HepG2 (cell line): ENCODE results near the gene GRB7. TPM values are rescaled to one million over a fixed set of nuclear protein-coding genes. Genes with fewer than 3 reads are reported as not detected.

Experiments
- AGO2 ChIP-seq: fragments of 200-400 bp; formaldehyde crosslinking; optimal IDR thresholded peaks from 2 replicates; pipeline ENCODE3; 2017; ENCODE audit warnings: mild to moderate bottlenecking, low read depth, low read length, moderate library complexity
- ARNTL ChIP-seq: sonication (generic); formaldehyde crosslinking; IDR thresholded peaks from 2 replicates; pipeline ENCODE4 v1.4.0; 2020; ENCODE audit warnings: mild to moderate bottlenecking, missing genetic modification reagents
- EEA1 ChIP-seq: sonication (generic); formaldehyde crosslinking; IDR thresholded peaks from 2 replicates; pipeline ENCODE4 v1.5.1; 2020; ENCODE audit warnings: mild to moderate bottlenecking, missing genetic modification reagents, borderline replicate concordance
- FOXJ3 ChIP-seq: sonication (generic); formaldehyde crosslinking; IDR thresholded peaks from 2 replicates; pipeline ENCODE4 v1.4.0; 2020; ENCODE audit warnings: missing genetic modification reagents, mild to moderate bottlenecking, borderline replicate concordance
- GFI1 ChIP-seq: sonication (generic); formaldehyde crosslinking; IDR thresholded peaks from 2 replicates; pipeline ENCODE4 v1.5.0; 2020; ENCODE audit warnings: missing genetic modification reagents, mild to moderate bottlenecking, borderline replicate concordance
- HES4 ChIP-seq: sonication (generic); formaldehyde crosslinking; IDR thresholded peaks from 2 replicates; pipeline ENCODE4 v1.9.0; 2021; ENCODE audit warnings: mild to moderate bottlenecking, missing genetic modification reagents, borderline replicate concordance
- KDM3A ChIP-seq: IDR thresholded peaks from 2 replicates; pipeline ENCODE4 v1.6.1; 2018; ENCODE audit warnings: low read depth, missing compliant biosample characterization
- NAIF1 ChIP-seq: sonication (generic); formaldehyde crosslinking; IDR thresholded peaks from 2 replicates; pipeline ENCODE4 v1.5.0; 2020; ENCODE audit warnings: mild to moderate bottlenecking, missing genetic modification reagents, borderline replicate concordance
- NFE2 ChIP-seq: sonication (generic); formaldehyde crosslinking; IDR thresholded peaks from 2 replicates; pipeline ENCODE4 v1.4.0; 2020; ENCODE audit warnings: missing genetic modification reagents
- NR2C2 ChIP-seq: sonication (generic); formaldehyde crosslinking; IDR thresholded peaks from 2 replicates; pipeline ENCODE4 v1.4.0; 2020; ENCODE audit warnings: missing genetic modification reagents, mild to moderate bottlenecking, moderate library complexity, borderline replicate concordance
- RBM22 ChIP-seq: fragments of 200-400 bp; formaldehyde crosslinking; optimal IDR thresholded peaks from 2 replicates; pipeline ENCODE3; 2017; ENCODE audit warnings: mild to moderate bottlenecking, low read length, moderate library complexity
- ZNF44 ChIP-seq: sonication (generic); formaldehyde crosslinking; IDR thresholded peaks from 2 replicates; pipeline ENCODE4 v1.5.1; 2020; ENCODE audit warnings: mild to moderate bottlenecking, missing genetic modification reagents
- ZNF496 ChIP-seq: sonication (generic); formaldehyde crosslinking; IDR thresholded peaks from 2 replicates; pipeline ENCODE4 v1.8.1; 2023; ENCODE audit warnings: mild to moderate bottlenecking, moderate library complexity, missing genetic modification reagents; ENCODE audit not compliant: insufficient replicate concordance
- ZNF563 ChIP-seq: sonication (generic); formaldehyde crosslinking; IDR thresholded peaks from 2 replicates; pipeline ENCODE4 v1.8.0; 2022; ENCODE audit warnings: mild to moderate bottlenecking, moderate library complexity, missing genetic modification reagents
- polyA plus RNA-seq, 8 experiments: library from polyadenylated mRNA; depleted of rRNA in 3 of 8; stranded (reverse) in 7 of 8; unstranded in 1 of 8; fragments of >200 nt; fragmentation: Illumina TruSeq in 4 of 8; extraction: Trizol in 4 of 8; gene quantifications; 2 replicates each; pipeline versions ENCODE4 v1.2.1 to v1.2.3, GENCODE V29; 2011 to 2016; ENCODE audit warnings: low read depth in 4 of 8, missing spikeins in 1 of 8, mixed read lengths in 1 of 8; ENCODE audit not compliant: insufficient read depth in 1 of 8
- total RNA-seq, 5 experiments: library from RNA; depleted of rRNA; stranded (reverse); fragments of >200 nt; fragmentation: Illumina TruSeq; extraction: Trizol; gene quantifications; 2 replicates each; pipeline ENCODE4 v1.2.3, GENCODE V29; 2016; ENCODE audit warnings: low read depth in 1 of 5
- TF ChIP-seq, protein P1 (sequence below): IDR thresholded peaks from 2 replicates; pipeline ENCODE4 v1.6.1; 2018; ENCODE audit warnings: missing genetic modification reagents, mild to moderate bottlenecking, missing compliant biosample characterization
- TF ChIP-seq, protein P2 (sequence below): sonication (generic); formaldehyde crosslinking; IDR thresholded peaks from 2 replicates; pipeline ENCODE4 v1.8.0; 2022; ENCODE audit warnings: mild to moderate bottlenecking, missing genetic modification reagents, moderate library complexity
- TF ChIP-seq, protein P3 (sequence below): sonication (generic); formaldehyde crosslinking; IDR thresholded peaks from 2 replicates; pipeline ENCODE4 v1.5.1; 2020; ENCODE audit warnings: missing genetic modification reagents, mild to moderate bottlenecking, borderline replicate concordance
- TF ChIP-seq, protein P4 (sequence below): IDR thresholded peaks from 2 replicates; pipeline ENCODE4 v1.6.1; 2016; ENCODE audit warnings: low read depth, missing genetic modification reagents, missing compliant biosample characterization

GRB7 gene
- total and polyA plus RNA-seq, 2 of the 13 experiments (the other 11 are each of a cell fraction or from before 2014, with no cell fraction given) = 60.2 to 77.7 TPM

DNA sequence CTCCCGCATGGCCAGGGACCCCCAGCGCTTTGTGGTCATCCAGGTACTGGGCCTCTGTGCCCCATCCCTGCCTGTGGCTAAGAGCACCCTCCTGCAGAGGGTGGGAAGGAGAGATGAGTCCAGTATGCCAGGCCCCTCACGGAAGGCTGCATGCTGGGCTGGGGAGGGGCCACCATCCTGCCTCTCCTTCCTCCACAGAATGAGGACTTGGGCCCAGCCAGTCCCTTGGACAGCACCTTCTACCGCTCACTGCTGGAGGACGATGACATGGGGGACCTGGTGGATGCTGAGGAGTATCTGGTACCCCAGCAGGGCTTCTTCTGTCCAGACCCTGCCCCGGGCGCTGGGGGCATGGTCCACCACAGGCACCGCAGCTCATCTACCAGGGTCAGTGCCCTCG lies 11.1 kb upstream of the GRB7 start (continued):
- TF ChIP-seq, protein P1, sequence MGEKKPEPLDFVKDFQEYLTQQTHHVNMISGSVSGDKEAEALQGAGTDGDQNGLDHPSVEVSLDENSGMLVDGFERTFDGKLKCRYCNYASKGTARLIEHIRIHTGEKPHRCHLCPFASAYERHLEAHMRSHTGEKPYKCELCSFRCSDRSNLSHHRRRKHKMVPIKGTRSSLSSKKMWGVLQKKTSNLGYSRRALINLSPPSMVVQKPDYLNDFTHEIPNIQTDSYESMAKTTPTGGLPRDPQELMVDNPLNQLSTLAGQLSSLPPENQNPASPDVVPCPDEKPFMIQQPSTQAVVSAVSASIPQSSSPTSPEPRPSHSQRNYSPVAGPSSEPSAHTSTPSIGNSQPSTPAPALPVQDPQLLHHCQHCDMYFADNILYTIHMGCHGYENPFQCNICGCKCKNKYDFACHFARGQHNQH (CRISPR knock-in tag) = no peak
- TF ChIP-seq HES4 (CRISPR knock-in tag) (no peak), GFI1 (no peak), ZNF563 (CRISPR knock-in tag) (no peak), NFE2 (CRISPR knock-in tag) (no peak), EEA1 (CRISPR knock-in tag) (no peak), ARNTL (CRISPR knock-in tag) (no peak), AGO2 (peak; percentile 83), KDM3A (CRISPR knock-in tag) (no peak), FOXJ3 (CRISPR knock-in tag) (no peak), RBM22 (peak; percentile 65), NAIF1 (no peak), ZNF496 (CRISPR knock-in tag) (no peak), ZNF44 (CRISPR knock-in tag) (no peak), NR2C2 (no peak)
- TF ChIP-seq, protein P2, sequence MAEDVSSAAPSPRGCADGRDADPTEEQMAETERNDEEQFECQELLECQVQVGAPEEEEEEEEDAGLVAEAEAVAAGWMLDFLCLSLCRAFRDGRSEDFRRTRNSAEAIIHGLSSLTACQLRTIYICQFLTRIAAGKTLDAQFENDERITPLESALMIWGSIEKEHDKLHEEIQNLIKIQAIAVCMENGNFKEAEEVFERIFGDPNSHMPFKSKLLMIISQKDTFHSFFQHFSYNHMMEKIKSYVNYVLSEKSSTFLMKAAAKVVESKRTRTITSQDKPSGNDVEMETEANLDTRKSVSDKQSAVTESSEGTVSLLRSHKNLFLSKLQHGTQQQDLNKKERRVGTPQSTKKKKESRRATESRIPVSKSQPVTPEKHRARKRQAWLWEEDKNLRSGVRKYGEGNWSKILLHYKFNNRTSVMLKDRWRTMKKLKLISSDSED (CRISPR knock-in tag) = no peak
- TF ChIP-seq, protein P3, sequence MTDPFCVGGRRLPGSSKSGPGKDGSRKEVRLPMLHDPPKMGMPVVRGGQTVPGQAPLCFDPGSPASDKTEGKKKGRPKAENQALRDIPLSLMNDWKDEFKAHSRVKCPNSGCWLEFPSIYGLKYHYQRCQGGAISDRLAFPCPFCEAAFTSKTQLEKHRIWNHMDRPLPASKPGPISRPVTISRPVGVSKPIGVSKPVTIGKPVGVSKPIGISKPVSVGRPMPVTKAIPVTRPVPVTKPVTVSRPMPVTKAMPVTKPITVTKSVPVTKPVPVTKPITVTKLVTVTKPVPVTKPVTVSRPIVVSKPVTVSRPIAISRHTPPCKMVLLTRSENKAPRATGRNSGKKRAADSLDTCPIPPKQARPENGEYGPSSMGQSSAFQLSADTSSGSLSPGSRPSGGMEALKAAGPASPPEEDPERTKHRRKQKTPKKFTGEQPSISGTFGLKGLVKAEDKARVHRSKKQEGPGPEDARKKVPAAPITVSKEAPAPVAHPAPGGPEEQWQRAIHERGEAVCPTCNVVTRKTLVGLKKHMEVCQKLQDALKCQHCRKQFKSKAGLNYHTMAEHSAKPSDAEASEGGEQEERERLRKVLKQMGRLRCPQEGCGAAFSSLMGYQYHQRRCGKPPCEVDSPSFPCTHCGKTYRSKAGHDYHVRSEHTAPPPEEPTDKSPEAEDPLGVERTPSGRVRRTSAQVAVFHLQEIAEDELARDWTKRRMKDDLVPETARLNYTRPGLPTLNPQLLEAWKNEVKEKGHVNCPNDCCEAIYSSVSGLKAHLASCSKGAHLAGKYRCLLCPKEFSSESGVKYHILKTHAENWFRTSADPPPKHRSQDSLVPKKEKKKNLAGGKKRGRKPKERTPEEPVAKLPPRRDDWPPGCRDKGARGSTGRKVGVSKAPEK = no peak
- TF ChIP-seq, protein P4, sequence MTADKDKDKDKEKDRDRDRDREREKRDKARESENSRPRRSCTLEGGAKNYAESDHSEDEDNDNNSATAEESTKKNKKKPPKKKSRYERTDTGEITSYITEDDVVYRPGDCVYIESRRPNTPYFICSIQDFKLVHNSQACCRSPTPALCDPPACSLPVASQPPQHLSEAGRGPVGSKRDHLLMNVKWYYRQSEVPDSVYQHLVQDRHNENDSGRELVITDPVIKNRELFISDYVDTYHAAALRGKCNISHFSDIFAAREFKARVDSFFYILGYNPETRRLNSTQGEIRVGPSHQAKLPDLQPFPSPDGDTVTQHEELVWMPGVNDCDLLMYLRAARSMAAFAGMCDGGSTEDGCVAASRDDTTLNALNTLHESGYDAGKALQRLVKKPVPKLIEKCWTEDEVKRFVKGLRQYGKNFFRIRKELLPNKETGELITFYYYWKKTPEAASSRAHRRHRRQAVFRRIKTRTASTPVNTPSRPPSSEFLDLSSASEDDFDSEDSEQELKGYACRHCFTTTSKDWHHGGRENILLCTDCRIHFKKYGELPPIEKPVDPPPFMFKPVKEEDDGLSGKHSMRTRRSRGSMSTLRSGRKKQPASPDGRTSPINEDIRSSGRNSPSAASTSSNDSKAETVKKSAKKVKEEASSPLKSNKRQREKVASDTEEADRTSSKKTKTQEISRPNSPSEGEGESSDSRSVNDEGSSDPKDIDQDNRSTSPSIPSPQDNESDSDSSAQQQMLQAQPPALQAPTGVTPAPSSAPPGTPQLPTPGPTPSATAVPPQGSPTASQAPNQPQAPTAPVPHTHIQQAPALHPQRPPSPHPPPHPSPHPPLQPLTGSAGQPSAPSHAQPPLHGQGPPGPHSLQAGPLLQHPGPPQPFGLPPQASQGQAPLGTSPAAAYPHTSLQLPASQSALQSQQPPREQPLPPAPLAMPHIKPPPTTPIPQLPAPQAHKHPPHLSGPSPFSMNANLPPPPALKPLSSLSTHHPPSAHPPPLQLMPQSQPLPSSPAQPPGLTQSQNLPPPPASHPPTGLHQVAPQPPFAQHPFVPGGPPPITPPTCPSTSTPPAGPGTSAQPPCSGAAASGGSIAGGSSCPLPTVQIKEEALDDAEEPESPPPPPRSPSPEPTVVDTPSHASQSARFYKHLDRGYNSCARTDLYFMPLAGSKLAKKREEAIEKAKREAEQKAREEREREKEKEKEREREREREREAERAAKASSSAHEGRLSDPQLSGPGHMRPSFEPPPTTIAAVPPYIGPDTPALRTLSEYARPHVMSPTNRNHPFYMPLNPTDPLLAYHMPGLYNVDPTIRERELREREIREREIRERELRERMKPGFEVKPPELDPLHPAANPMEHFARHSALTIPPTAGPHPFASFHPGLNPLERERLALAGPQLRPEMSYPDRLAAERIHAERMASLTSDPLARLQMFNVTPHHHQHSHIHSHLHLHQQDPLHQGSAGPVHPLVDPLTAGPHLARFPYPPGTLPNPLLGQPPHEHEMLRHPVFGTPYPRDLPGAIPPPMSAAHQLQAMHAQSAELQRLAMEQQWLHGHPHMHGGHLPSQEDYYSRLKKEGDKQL (CRISPR knock-in tag) = no peak
